BLaER1 treated with 17β-estradiol and CSF1 and Interleukin-3, amounts not matched to agents 10 nM and 100 nM (cell line): Measurements from ENCODE around the gene DSTN.
A peak's percentile ranks its signal among the peaks of the same experiment; 100 is the strongest.

ENCODE experiments used
- H3K27ac ChIP-seq, 11 experiments: shearing (Covaris generic); formaldehyde crosslinking; 2 replicates each; pipeline ENCODE4 v1.8.1; 2022
- H3K27me3 ChIP-seq, 11 experiments: shearing (Covaris generic); formaldehyde crosslinking; 2 replicates each; pipeline ENCODE4 v1.8.1; 2022
- H3K36me3 ChIP-seq, 11 experiments: shearing (Covaris generic); formaldehyde crosslinking; 2 replicates each; pipeline ENCODE4 v1.8.1; 2022
- H3K4me1 ChIP-seq, 10 experiments: shearing (Covaris generic); formaldehyde crosslinking; 2 replicates each; pipeline ENCODE4 v1.8.1; 2022
- H3K4me2 ChIP-seq, 11 experiments: shearing (Covaris generic); formaldehyde crosslinking; 2 replicates each; pipeline ENCODE4 v1.8.1; 2022
- H3K4me3 ChIP-seq, 10 experiments: shearing (Covaris generic); formaldehyde crosslinking; 2 replicates each; pipeline ENCODE4 v1.8.1; 2022
- H3K9ac ChIP-seq, 11 experiments: shearing (Covaris generic); formaldehyde crosslinking; 2 replicates each; pipeline ENCODE4 v1.8.1; 2022
- H3K9me3 ChIP-seq, 11 experiments: shearing (Covaris generic); formaldehyde crosslinking; replicated peaks in 1 of 11; 2 replicates each; pipeline ENCODE4 v1.8.1; 2022
- H4K20me1 ChIP-seq, 11 experiments: shearing (Covaris generic); formaldehyde crosslinking; 2 replicates each; pipeline ENCODE4 v1.8.1; 2022
- Cebpa-rat ChIP-seq, 11 experiments: shearing (Covaris generic); IDR thresholded peaks; 2 replicates each; pipeline ENCODE4 v1.8.1; 2022

DSTN gene

GRCh38 chr20:17617868-17618672, 48.2 kb downstream of the DSTN start:
- Histone ChIP-seq H4K20me1 (peaks cover 15 to 99% (median 51%) of the 10 kb centered on the region in 11 experiments; a peak in 17 of 22 replicates), H3K4me2 (peak overlapping the region in 10 of 11 experiments; percentile 85 to 100 (median 96); a peak in 17 of 22 replicates), H3K9me3 (no peaks in the 10 kb centered on the region), H3K9ac (peak overlapping the region in 5 of 11 experiments; percentile 22 to 80 (median 77); a peak in 8 of 22 replicates), H3K36me3 (peaks cover 37 to 64% (median 54%) of the 10 kb centered on the region in 11 experiments), H3K4me1 (peaks cover 47 to 100% (median 87%) of the 10 kb centered on the region in 10 experiments), H3K27me3 (peaks cover 0 to 2% (median 0%) of the 10 kb centered on the region in 11 experiments; a peak in 1 of 22 replicates), H3K4me3 (no peak overlapping the region; a peak in 1 of 20 replicates), H3K27ac (peak overlapping the region in 3 of 11 experiments; percentile 24 to 85 (median 28); a peak in 3 of 22 replicates)
- no peak for TF ChIP-seq Cebpa-rat (IDR thresholded peaks at IDR 0.05)

GRCh38 chr20:17618673-17619013, 48.8 kb downstream of the DSTN start:
- H4K20me1 ChIP-seq = peaks cover 15 to 100% (median 53%) of the 10 kb centered on the region in 11 experiments; a peak in 17 of 22 replicates
- no peak overlapping the region for H3K27ac ChIP-seq
- TF ChIP-seq Cebpa-rat (IDR thresholded peaks at IDR 0.05) = no peak
- H3K4me2 ChIP-seq = peak overlapping the region in 5 of 11 experiments; percentile 96 to 100 (median 99); a peak in 9 of 22 replicates
- no peaks in the 10 kb centered on the region for H3K9me3 ChIP-seq
- H3K9ac ChIP-seq = peak overlapping the region in 3 of 11 experiments; percentile 22 to 80 (median 77); a peak in 2 of 22 replicates
- no peak overlapping the region for H3K4me3 ChIP-seq
- H3K36me3 ChIP-seq = peaks cover 43 to 70% (median 60%) of the 10 kb centered on the region in 11 experiments
- H3K27me3 ChIP-seq = peaks cover 0 to 2% (median 0%) of the 10 kb centered on the region in 11 experiments; a peak in 1 of 22 replicates
- H3K4me1 ChIP-seq = peaks cover 41 to 100% (median 87%) of the 10 kb centered on the region in 10 experiments

GRCh38 chr20:17619351-17620093, 49.6 kb downstream of the DSTN start:
- Histone ChIP-seq H3K27ac (peak overlapping the region in 1 of 11 experiments; percentile 20; a peak in 1 of 22 replicates), H4K20me1 (peaks cover 15 to 100% (median 54%) of the 10 kb centered on the region in 11 experiments; a peak in 18 of 22 replicates), H3K36me3 (peaks cover 50 to 79% (median 69%) of the 10 kb centered on the region in 11 experiments), H3K4me3 (no peak overlapping the region), H3K9me3 (no peaks in the 10 kb centered on the region), H3K4me2 (peak overlapping the region in 4 of 11 experiments; percentile 19 to 100 (median 58); a peak in 7 of 22 replicates), H3K4me1 (peaks cover 33 to 100% (median 87%) of the 10 kb centered on the region in 10 experiments), H3K9ac (peak overlapping the region in 3 of 11 experiments; percentile 17 to 80 (median 77); a peak in 2 of 22 replicates), H3K27me3 (peaks cover 0 to 2% (median 0%) of the 10 kb centered on the region in 11 experiments; a peak in 1 of 22 replicates)
- TF ChIP-seq Cebpa-rat (IDR thresholded peaks at IDR 0.05) = no peak

GRCh38 chr20:17620371-17621228, 50.7 kb downstream of the DSTN start:
- H3K27me3 ChIP-seq = peaks cover 0 to 2% (median 0%) of the 10 kb centered on the region in 11 experiments; a peak in 1 of 22 replicates
- no peaks in the 10 kb centered on the region for H3K9me3 ChIP-seq
- no peak overlapping the region; a peak in 1 of 22 replicates for H3K9ac ChIP-seq
- no peak overlapping the region for H3K27ac ChIP-seq
- peaks cover 61 to 90% (median 80%) of the 10 kb centered on the region in 11 experiments for H3K36me3 ChIP-seq
- H4K20me1 ChIP-seq = peaks cover 13 to 100% (median 59%) of the 10 kb centered on the region in 11 experiments; a peak in 18 of 22 replicates
- no peak overlapping the region for H3K4me3 ChIP-seq
- peak overlapping the region in 5 of 11 experiments; percentile 86 to 100 (median 87); a peak in 9 of 22 replicates for H3K4me2 ChIP-seq
- TF ChIP-seq Cebpa-rat (IDR thresholded peaks at IDR 0.05) = no peak
- peaks cover 22 to 100% (median 85%) of the 10 kb centered on the region in 10 experiments for H3K4me1 ChIP-seq

- no peak overlapping the region for H3K27ac ChIP-seq
- H4K20me1 ChIP-seq = peaks cover 6 to 100% (median 51%) of the 10 kb centered on the region in 11 experiments; a peak in 18 of 22 replicates
- H3K9me3 ChIP-seq = no peaks in the 10 kb centered on the region
- peak overlapping the region in 1 of 11 experiments; percentile 27; a peak in 2 of 22 replicates for H3K9ac ChIP-seq
- H3K27me3 ChIP-seq = peaks cover 0 to 2% (median 0%) of the 10 kb centered on the region in 11 experiments; a peak in 1 of 22 replicates
- H3K4me1 ChIP-seq = peaks cover 14 to 100% (median 79%) of the 10 kb centered on the region in 10 experiments
- peak overlapping the region in 6 of 11 experiments; percentile 85 to 100 (median 86); a peak in 12 of 22 replicates for H3K4me2 ChIP-seq
- H3K36me3 ChIP-seq = peaks cover 65 to 97% (median 87%) of the 10 kb centered on the region in 11 experiments
- no peak overlapping the region for H3K4me3 ChIP-seq
- TF ChIP-seq Cebpa-rat (IDR thresholded peaks at IDR 0.05) = no peak
These were observed 51.5 kb downstream of the DSTN start for GRCh38 chr20:17621229-17621968.

DNA sequence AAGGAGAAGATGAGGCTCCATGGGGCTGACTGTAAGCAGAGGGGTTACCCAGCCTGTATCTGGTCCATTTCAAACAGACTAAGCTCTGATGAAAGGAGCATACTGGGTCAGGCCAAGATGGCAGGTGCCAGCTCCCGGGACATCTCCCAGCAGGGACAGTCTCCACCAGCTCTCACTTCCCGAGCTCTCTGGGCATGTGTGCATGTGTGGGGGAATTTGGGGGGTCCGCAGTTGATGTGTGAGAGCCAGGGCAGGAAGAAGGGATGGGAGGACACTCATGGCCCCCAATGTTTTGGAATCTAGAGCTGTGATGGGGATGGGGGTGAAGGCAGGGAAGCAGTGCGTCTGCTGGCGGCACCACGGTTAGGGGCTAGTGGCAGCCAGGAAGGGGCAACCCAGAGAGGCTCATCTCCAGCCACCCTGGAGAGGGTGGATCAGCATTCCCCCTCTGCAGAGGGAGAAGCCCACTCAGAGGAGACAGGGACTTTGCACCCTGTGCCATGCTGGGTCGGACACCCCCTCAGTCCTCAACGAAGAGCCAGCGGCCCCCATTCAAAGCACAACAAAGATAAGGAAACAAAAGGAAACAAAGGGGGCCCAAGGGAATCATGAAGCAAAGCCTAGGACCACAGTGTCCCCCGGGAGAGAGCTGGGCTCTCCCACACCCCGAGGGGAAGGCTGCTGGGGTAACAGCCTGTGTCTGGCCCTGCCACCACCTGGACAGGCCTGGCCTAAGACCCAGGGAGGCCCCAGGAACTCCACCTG, 52.4 kb downstream of the DSTN start:
- Histone ChIP-seq H3K36me3 (peaks cover 74 to 97% (median 95%) of the 10 kb centered on the region in 11 experiments), H3K9me3 (no peaks in the 10 kb centered on the region), H3K27ac (peak overlapping the region in 6 of 11 experiments; percentile 9 to 58 (median 42); a peak in 9 of 22 replicates), H3K27me3 (no peaks in the 10 kb centered on the region), H4K20me1 (peaks cover 6 to 100% (median 42%) of the 10 kb centered on the region in 11 experiments; a peak in 18 of 22 replicates), H3K9ac (peak overlapping the region in 8 of 11 experiments; percentile 20 to 56 (median 35); a peak in 12 of 22 replicates), H3K4me1 (peaks cover 5 to 98% (median 75%) of the 10 kb centered on the region in 10 experiments), H3K4me3 (peak overlapping the region in 1 of 10 experiments; percentile 39; a peak in 2 of 20 replicates), H3K4me2 (peak overlapping the region in 8 of 11 experiments; percentile 65 to 100 (median 86); a peak in 16 of 22 replicates)
- TF ChIP-seq Cebpa-rat (IDR thresholded peaks at IDR 0.05) = no peak
